HEK293T (cell line): Measurements from ENCODE around the gene PLOD2.

Experiments
- CTCF ChIA-PET: fragments of 350-600 bp; formaldehyde crosslinking; extraction: SDS; loops from one replicate; lab custom pipeline; 2021; ENCODE audit warnings: antibody characterized with exemption, inconsistent platforms; lab: Yijun Ruan, JAX
- POLR2A ChIA-PET: fragments of 350-600 bp; formaldehyde crosslinking; extraction: SDS; loops from one replicate; lab custom pipeline; 2020; ENCODE audit warnings: antibody characterized with exemption, inconsistent platforms; lab: Yijun Ruan, JAX
- DNase-seq: peaks from one replicate; pipeline ENCODE4 v3.0.0; 2012; ENCODE audit warnings: mixed read lengths; ENCODE audit errors: extremely low spot score
- ARNT ChIP-seq: fragments of 450-650 bp; IDR thresholded peaks from 2 replicates; pipeline ENCODE4 v1.6.1; 2017; ENCODE audit warnings: mild to moderate bottlenecking
- BHLHE40 ChIP-seq: fragments of 450-650 bp; IDR thresholded peaks from 2 replicates; pipeline ENCODE4 v1.6.1; 2016; ENCODE audit warnings: mild to moderate bottlenecking, moderate library complexity, borderline replicate concordance
- CTBP1 ChIP-seq: fragments of 450-650 bp; IDR thresholded peaks from 2 replicates; pipeline ENCODE4 v1.6.1; 2016; ENCODE audit warnings: borderline replicate concordance
- ELF4 ChIP-seq: fragments of 450-650 bp; IDR thresholded peaks from 2 replicates; pipeline ENCODE4 v1.6.1; 2017; ENCODE audit warnings: antibody characterized with exemption
- FOXA1 ChIP-seq: fragments of 450-650 bp; IDR thresholded peaks from 2 replicates; pipeline ENCODE4 v1.6.1; 2016; ENCODE audit warnings: mild to moderate bottlenecking
- FOXK2 ChIP-seq: fragments of 450-650 bp; IDR thresholded peaks from 2 replicates; pipeline ENCODE4 v1.6.1; 2016; ENCODE audit warnings: mild to moderate bottlenecking
- FOXM1 ChIP-seq: fragments of 450-650 bp; IDR thresholded peaks from 2 replicates; pipeline ENCODE4 v1.6.1; 2017; ENCODE audit warnings: mild to moderate bottlenecking, borderline replicate concordance
- HDGF ChIP-seq: fragments of 450-650 bp; IDR thresholded peaks from 2 replicates; pipeline ENCODE4 v1.6.1; 2017; ENCODE audit warnings: antibody characterized with exemption, borderline replicate concordance
- L3MBTL2 ChIP-seq: fragments of 450-650 bp; conservative IDR thresholded peaks from 2 replicates; pipeline ENCODE4 v1.6.1; 2016; ENCODE audit warnings: mild to moderate bottlenecking
- LEF1 ChIP-seq: fragments of 450-650 bp; IDR thresholded peaks from 2 replicates; pipeline ENCODE4 v1.6.1; 2017; ENCODE audit warnings: mild to moderate bottlenecking, borderline replicate concordance
- NFRKB ChIP-seq: fragments of 450-650 bp; IDR thresholded peaks from 2 replicates; pipeline ENCODE4 v1.6.1; 2016; ENCODE audit warnings: mild to moderate bottlenecking, moderate library complexity
- SP1 ChIP-seq: fragments of 450-650 bp; IDR thresholded peaks from 2 replicates; pipeline ENCODE4 v1.6.1; 2017
- SUZ12 ChIP-seq: fragments of 450-650 bp; IDR thresholded peaks from 2 replicates; pipeline ENCODE4 v1.6.1; 2016; ENCODE audit warnings: mild to moderate bottlenecking
- TARDBP ChIP-seq: fragments of 450-650 bp; IDR thresholded peaks from 2 replicates; pipeline ENCODE4 v1.6.1; 2016
- ZNF384 ChIP-seq: fragments of 450-650 bp; IDR thresholded peaks from 2 replicates; pipeline ENCODE4 v1.6.1; 2016
- TF ChIP-seq, protein P1 (sequence below): fragments of 450-650 bp; IDR thresholded peaks from 2 replicates; pipeline ENCODE4 v1.6.1; 2016

The PLOD2 gene

DNA sequence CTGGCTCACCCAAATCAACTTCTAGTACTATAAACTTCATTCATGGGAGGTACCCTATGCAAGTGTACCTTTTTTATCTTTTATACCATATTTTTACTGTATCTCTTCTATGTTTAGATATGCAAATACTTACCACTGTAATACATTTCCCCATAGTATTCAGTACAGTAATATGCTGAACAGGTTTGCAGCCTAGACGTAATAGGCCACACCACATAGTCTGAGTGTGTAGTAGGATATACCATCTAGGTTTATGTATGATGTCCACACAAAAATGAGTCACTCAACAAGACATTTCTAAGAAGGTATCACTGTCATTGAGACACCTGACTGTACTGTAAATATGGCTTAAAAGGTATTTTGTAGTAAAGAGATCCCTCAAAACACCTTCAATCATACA, 124.7 kb downstream of the PLOD2 start:
- POLR2A ChIA-PET: no interaction called here
- no peak for TF ChIP-seq TARDBP
- no peak for TF ChIP-seq ZNF384
- TF ChIP-seq, protein P1, sequence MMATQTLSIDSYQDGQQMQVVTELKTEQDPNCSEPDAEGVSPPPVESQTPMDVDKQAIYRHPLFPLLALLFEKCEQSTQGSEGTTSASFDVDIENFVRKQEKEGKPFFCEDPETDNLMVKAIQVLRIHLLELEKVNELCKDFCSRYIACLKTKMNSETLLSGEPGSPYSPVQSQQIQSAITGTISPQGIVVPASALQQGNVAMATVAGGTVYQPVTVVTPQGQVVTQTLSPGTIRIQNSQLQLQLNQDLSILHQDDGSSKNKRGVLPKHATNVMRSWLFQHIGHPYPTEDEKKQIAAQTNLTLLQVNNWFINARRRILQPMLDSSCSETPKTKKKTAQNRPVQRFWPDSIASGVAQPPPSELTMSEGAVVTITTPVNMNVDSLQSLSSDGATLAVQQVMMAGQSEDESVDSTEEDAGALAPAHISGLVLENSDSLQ: no peak
- TF ChIP-seq SUZ12: no peak
- no peak for TF ChIP-seq FOXM1
- no peak for TF ChIP-seq LEF1
- no peak for TF ChIP-seq ELF4
- no peak for TF ChIP-seq ARNT
- no peak for TF ChIP-seq SP1
- TF ChIP-seq FOXK2: no peak
- no peak for TF ChIP-seq HDGF
- TF ChIP-seq NFRKB: no peak
- no peak for TF ChIP-seq L3MBTL2
- no peak for TF ChIP-seq CTBP1
- DNase-seq: no peak
- CTCF ChIA-PET: no interaction called here

DNA sequence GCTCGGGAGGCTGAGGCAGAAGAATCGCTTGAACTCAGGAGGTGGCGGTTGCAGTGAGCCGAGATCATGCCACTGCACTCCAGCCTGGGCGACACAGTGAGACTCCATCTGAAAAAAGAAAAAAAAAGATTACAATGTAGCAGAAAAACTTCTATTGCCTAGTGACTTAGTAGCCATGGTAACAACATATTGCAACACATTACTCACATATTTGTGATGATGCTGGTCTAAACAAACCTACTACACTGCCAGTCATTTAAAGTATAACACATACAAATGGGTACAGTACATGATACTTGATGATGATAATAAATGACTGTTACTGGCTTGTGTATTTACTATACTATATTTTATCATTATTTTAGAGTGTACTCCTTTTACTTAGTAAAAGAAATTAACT, 125.6 kb downstream of the PLOD2 start:
- TF ChIP-seq TARDBP: no peak
- DNase-seq: no peak
- ChIA-PET CTCF (no interaction called here), POLR2A (no interaction called here)

DNA sequence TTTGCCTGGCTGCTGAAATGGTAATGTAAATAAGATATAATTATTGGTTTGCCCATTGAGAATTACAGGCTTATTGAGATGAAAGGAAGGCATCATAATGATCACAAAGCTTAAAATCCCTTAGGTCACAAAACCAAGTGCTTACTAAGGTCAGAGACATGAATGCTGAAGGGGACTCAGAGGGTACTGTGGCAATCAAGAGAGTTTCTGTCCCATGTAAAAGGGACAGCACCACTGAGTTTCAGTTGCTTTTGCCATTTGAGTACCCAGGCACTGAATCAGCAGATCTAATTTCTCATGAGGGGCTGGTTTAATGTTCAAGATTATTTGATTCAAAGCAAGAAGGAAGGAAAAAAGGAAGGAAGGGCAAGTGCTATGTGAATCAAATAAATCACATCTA, 127.0 kb downstream of the PLOD2 start:
- no peak for DNase-seq
- ChIA-PET CTCF (no interaction called here), POLR2A (no interaction called here)
- TF ChIP-seq, protein P1: no peak
- TF ChIP-seq FOXM1: no peak
- TF ChIP-seq SUZ12: no peak
- no peak for TF ChIP-seq NFRKB
- no peak for TF ChIP-seq ELF4

DNA sequence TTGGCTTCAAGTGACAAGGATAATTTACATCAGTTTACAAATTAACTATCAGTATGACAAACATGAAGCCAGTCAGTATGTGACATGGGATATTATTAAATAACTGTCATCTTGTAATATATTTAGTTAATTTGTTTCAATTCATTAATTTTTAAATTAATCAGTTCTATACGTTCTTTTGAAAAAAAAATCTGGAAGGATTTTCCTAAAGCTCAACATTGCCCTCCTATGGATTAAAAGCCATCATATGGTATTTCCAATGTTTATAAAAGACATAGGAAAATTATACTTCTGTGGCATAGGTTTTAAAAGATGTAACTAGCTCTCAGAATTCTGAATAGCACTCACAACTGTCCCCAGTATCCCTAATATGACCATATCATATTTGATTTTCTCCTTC, 134.4 kb downstream of the PLOD2 start:
- POLR2A ChIA-PET: no interaction called here
- DNase-seq: no peak
- TF ChIP-seq, protein P1: no peak
- TF ChIP-seq CTBP1 (no peak), ELF4 (no peak), L3MBTL2 (no peak), SUZ12 (no peak), ZNF384 (no peak), LEF1 (no peak), FOXM1 (no peak), HDGF (no peak), SP1 (no peak), FOXA1 (no peak), FOXK2 (no peak), BHLHE40 (no peak), TARDBP (no peak), ARNT (no peak), NFRKB (no peak)
- CTCF ChIA-PET: no interaction called here

DNA sequence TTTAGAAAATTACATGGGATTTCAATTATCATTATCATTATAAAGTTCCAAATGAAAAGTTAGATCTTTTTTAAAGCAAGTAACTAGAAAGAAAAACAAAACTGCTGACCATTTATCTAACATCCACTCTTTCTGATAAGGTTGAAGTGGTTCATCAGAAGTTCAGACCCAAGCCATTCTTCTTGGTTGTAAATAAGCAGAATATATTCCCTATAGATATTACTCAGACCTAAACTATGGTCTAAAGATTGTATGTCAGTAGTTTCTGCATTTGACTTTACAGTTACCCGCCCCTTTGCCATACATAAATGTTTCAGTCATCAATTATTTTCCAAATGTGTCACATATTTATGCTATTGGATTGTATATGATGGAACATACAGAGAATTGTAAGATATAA, 136.7 kb downstream of the PLOD2 start:
- POLR2A ChIA-PET: no interaction called here
- no peak for DNase-seq
- TF ChIP-seq TARDBP (no peak), SUZ12 (no peak), NFRKB (no peak)
- CTCF ChIA-PET: no interaction called here

DNA sequence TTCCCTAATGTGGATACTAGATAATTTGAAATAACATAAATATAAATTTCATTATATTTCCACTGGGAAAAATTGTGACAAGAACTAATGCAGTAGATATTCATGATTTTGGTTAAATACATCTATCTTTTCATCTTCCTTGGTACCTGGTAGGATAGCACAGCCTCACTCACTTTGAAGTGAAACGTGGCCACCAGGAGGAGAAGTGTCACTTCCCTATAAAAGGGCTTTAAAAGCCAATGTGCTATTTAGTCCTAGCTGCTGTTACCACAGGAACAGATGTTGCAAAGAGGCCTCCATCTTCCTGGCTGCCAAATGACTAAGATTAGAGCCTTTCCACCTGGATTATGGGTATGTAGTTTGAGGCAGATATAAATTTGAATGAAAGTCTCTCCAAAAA, 140.0 kb downstream of the PLOD2 start:
- POLR2A ChIA-PET: no interaction called here
- CTCF ChIA-PET: no interaction called here
- TF ChIP-seq LEF1 (no peak), FOXM1 (no peak), ZNF384 (no peak), BHLHE40 (no peak), ARNT (no peak), SP1 (no peak), FOXA1 (no peak), FOXK2 (no peak), CTBP1 (no peak), NFRKB (no peak), L3MBTL2 (no peak), ELF4 (no peak), TARDBP (no peak), SUZ12 (no peak), HDGF (no peak)
- TF ChIP-seq, protein P1: no peak
- DNase-seq: no peak

DNA sequence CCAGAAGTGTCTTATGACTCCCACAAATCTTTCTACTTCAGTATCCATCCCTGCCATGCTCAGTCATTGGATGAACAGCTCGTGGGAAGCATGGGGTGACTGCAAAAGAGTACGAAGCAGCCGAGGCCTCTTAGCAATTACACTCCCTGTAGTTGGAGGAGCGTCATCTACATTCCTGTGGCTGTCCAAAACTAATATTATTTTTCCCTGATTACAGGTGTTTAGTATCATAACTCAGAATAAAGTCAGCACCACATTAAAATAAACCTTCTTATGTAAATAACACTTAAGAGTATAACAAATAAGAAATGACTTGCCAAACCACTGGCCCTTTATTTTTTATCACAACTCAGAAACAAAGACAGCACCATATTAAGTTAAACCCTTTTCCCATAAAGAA, 141.5 kb downstream of the PLOD2 start:
- ChIA-PET CTCF (no interaction called here), POLR2A (no interaction called here)
- no peak for DNase-seq
- no peak for TF ChIP-seq SUZ12
- TF ChIP-seq CTBP1: no peak
- TF ChIP-seq BHLHE40: no peak
- TF ChIP-seq HDGF: no peak
- TF ChIP-seq FOXK2: no peak
